Stimulated activated naive CD4-positive, alpha-beta T cell (primary cell): ENCODE measurements around the gene DAGLA.
"Not testable (repeated sequence)": the region's sequence is repeated elsewhere in the genome, so short reads cannot be mapped to it uniquely, and the experiment has no call there.

Experiments
- DNase-seq, 6 experiments: peaks; one replicate each; lab custom pipeline; 2025; lab: John Stamatoyannopoulos, UW

The DAGLA gene

GRCh38 chr11:61666684-61667297, 13.4 kb upstream of the DAGLA start:
- no peak for DNase-seq

GRCh38 chr11:61667684-61668305, 12.4 kb upstream of the DAGLA start:
- DNase-seq: no peak

GRCh38 chr11:61669417-61669816, 10.8 kb upstream of the DAGLA start:
- DNase-seq: no peak

GRCh38 chr11:61670626-61671025, 9.6 kb upstream of the DAGLA start:
- DNase-seq: no peak

GRCh38 chr11:61671527-61671926, 8.7 kb upstream of the DAGLA start:
- DNase-seq: no peak

- not testable (repeated sequence) for DNase-seq
Measured at GRCh38 chr11:61673946-61674467, 6.2 kb upstream of the DAGLA start.

GRCh38 chr11:61675826-61676225, 4.4 kb upstream of the DAGLA start:
- DNase-seq: no peak

- DNase-seq: no peak
Measured at GRCh38 chr11:61679296-61679695, 895 bp upstream of the DAGLA start.

GRCh38 chr11:61680622-61681221, 531 bp downstream of the DAGLA start:
- DNase-seq: peak in 1 of 6 experiments; percentile 49

- no peak for DNase-seq
Measured at GRCh38 chr11:61682093-61682732, 2.0 kb downstream of the DAGLA start.

GRCh38 chr11:61682906-61683675, 2.9 kb downstream of the DAGLA start:
- no peak for DNase-seq

- peak in 4 of 6 experiments; percentile 20 to 52 (median 36) for DNase-seq
Measured at GRCh38 chr11:61683961-61684869, 4.0 kb downstream of the DAGLA start.

GRCh38 chr11:61684870-61685616, 4.9 kb downstream of the DAGLA start:
- no peak for DNase-seq

GRCh38 chr11:61685617-61685967, 5.4 kb downstream of the DAGLA start:
- DNase-seq: peak in 2 of 6 experiments; percentile 8 to 21

GRCh38 chr11:61686066-61686465, 5.9 kb downstream of the DAGLA start:
- no peak for DNase-seq

GRCh38 chr11:61686469-61686868, 6.3 kb downstream of the DAGLA start:
- DNase-seq: no peak

- DNase-seq: no peak
Measured at GRCh38 chr11:61687420-61687819, 7.2 kb downstream of the DAGLA start.

- DNase-seq: no peak
Measured at GRCh38 chr11:61688365-61689163, 8.4 kb downstream of the DAGLA start.

GRCh38 chr11:61689164-61689496, 8.9 kb downstream of the DAGLA start:
- no peak for DNase-seq
